Endothelial cell of umbilical vein (primary cell): ENCODE measurements around the gene BCO2.

ENCODE experiments used
- POLR2A ChIP-seq: IDR thresholded peaks from 2 replicates; pipeline ENCODE4 v1.6.1; 2012; ENCODE audit warnings: low read depth, mild to moderate bottlenecking, control low read depth, low read length
- TF ChIP-seq, protein P1 (sequence below), 2 donors: IDR thresholded peaks; 1 replicate in 1 of 2; 2 replicates in 1 of 2; pipeline ENCODE4 v1.5.1; 2011; ENCODE audit warnings: low read length in 2 of 2, mild to moderate bottlenecking in 2 of 2, moderate library complexity in 2 of 2, control low read depth in 1 of 2, inconsistent platforms in 1 of 2, low read depth in 1 of 2; ENCODE audit not compliant: insufficient read depth in 1 of 2; ENCODE audit errors: extremely low read depth in 1 of 2
- TF ChIP-seq, protein P2 (sequence below): IDR thresholded peaks from 2 replicates; pipeline ENCODE4 v1.6.1; 2011; ENCODE audit not compliant: insufficient read depth, insufficient read length

DNA sequence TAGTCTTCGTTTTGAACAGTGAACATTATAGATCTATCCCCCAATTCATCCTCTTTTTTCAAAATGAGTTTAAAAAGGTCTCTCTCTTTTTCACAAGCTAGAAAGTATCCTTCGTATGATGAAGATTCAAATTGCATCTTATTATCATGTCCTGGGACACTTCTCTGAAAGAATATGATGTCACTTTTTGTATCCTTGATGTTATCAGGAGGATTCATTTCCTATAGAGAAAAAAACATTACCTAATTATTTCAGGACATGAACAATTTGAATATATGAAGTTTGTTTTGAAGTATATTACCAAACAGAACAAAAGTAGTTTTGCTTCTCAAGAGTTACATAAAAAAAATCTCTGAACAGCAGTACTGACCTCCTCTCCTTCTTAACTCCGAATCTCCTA lies 31.7 kb upstream of the BCO2 start:
- TF ChIP-seq, protein P1, sequence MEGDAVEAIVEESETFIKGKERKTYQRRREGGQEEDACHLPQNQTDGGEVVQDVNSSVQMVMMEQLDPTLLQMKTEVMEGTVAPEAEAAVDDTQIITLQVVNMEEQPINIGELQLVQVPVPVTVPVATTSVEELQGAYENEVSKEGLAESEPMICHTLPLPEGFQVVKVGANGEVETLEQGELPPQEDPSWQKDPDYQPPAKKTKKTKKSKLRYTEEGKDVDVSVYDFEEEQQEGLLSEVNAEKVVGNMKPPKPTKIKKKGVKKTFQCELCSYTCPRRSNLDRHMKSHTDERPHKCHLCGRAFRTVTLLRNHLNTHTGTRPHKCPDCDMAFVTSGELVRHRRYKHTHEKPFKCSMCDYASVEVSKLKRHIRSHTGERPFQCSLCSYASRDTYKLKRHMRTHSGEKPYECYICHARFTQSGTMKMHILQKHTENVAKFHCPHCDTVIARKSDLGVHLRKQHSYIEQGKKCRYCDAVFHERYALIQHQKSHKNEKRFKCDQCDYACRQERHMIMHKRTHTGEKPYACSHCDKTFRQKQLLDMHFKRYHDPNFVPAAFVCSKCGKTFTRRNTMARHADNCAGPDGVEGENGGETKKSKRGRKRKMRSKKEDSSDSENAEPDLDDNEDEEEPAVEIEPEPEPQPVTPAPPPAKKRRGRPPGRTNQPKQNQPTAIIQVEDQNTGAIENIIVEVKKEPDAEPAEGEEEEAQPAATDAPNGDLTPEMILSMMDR (IDR thresholded peaks at IDR 0.05; ENCODE audit: extremely low read depth in 1 of 2, insufficient read depth in 1 of 2, low read depth in 1 of 2, low read length in 2 of 2), result no peak
- TF ChIP-seq POLR2A, result no peak
- TF ChIP-seq, protein P2, sequence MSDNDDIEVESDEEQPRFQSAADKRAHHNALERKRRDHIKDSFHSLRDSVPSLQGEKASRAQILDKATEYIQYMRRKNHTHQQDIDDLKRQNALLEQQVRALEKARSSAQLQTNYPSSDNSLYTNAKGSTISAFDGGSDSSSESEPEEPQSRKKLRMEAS, result no peak
